Endothelial cell of umbilical vein (primary cell): ENCODE measurements around the gene PRPF19. TPM values are rescaled to one million over a fixed set of nuclear protein-coding genes. Genes with fewer than 3 reads are reported as not detected.

Experiments used
- BruUV-seq: library from RNA; stranded (reverse); fragments of 400-500 nt; replicated peaks from 2 replicates; lab custom pipeline; 2021; lab: Mats Ljungman, UMichigan
- CTCF ChIA-PET: fragments of 300-600, 350-600 bp; sonication (Branson Sonifier 250); formaldehyde crosslinking; loops from one replicate; lab custom pipeline; 2021; ENCODE audit warnings: antibody characterized with exemption, inconsistent platforms; lab: Charles Lee
- POLR2A ChIA-PET: fragments of 300-600, 350-600 bp; sonication (Branson Sonifier 250); formaldehyde crosslinking; loops from one replicate; lab custom pipeline; 2021; ENCODE audit warnings: antibody characterized with exemption, inconsistent platforms; lab: Charles Lee
- DNase-seq: peaks from one replicate; pipeline ENCODE4 v3.0.0-alpha.2; 2011; ENCODE audit warnings: low read depth, low spot score
- FAIRE-seq: peaks from 2 replicates; lab custom pipeline; 2011; peaks lifted over from hg19 to GRCh38; lab: Jason Lieb, UNC
- H2AFZ ChIP-seq: 2 replicates; pipeline ENCODE4 v1.6.0; 2012; ENCODE audit warnings: low read depth, low read length, control low read depth, inconsistent platforms
- H3K27ac ChIP-seq: 2 replicates; pipeline ENCODE4 v1.5.1; 2011; ENCODE audit warnings: low read depth, mild to moderate bottlenecking, control low read depth, low read length, moderate library complexity; ENCODE audit not compliant: insufficient read depth
- H3K27me3 ChIP-seq, 2 experiments: 2 replicates each; pipeline versions ENCODE4 v1.6.0 to v1.6.1; 2011; ENCODE audit warnings: low read length in 2 of 2, mixed read lengths in 1 of 2; ENCODE audit not compliant: control insufficient read depth in 2 of 2, insufficient read depth in 2 of 2
- H3K36me3 ChIP-seq, 2 experiments: 2 replicates in 1 of 2; 3 replicates in 1 of 2; pipeline ENCODE4 v1.5.1; 2011; ENCODE audit warnings: low read length in 2 of 2, mild to moderate bottlenecking in 1 of 2, moderate library complexity in 1 of 2; ENCODE audit not compliant: control insufficient read depth in 2 of 2, insufficient read depth in 2 of 2; ENCODE audit errors: extremely low read depth in 1 of 2
- H3K4me1 ChIP-seq: 3 replicates; pipeline ENCODE4 v1.5.1; 2011; ENCODE audit warnings: mild to moderate bottlenecking, low read length; ENCODE audit not compliant: control insufficient read depth, insufficient read depth; ENCODE audit errors: extremely low read depth
- H3K4me2 ChIP-seq: 2 replicates; pipeline ENCODE4 v1.6.1; 2011; ENCODE audit warnings: low read length, control low read depth, mixed read lengths; ENCODE audit not compliant: insufficient read depth
- H3K4me3 ChIP-seq, 3 experiments: fragments of 200-600 bp in 1 of 3; sonication (generic), shearing (Covaris generic) in 1 of 3; replicated peaks in 1 of 3; 2 replicates each; pipeline ENCODE4 v1.5.1; 2011 to 2016; ENCODE audit warnings: control low read depth in 3 of 3, low read length in 3 of 3, mild to moderate bottlenecking in 2 of 3, inconsistent platforms in 1 of 3, low read depth in 1 of 3, moderate library complexity in 1 of 3; ENCODE audit not compliant: insufficient read depth in 1 of 3
- H3K79me2 ChIP-seq: 2 replicates; pipeline ENCODE4 v1.6.0; 2012; ENCODE audit warnings: low read length, inconsistent platforms; ENCODE audit not compliant: control insufficient read depth, insufficient read depth
- H3K9ac ChIP-seq: replicated peaks from 2 replicates; pipeline ENCODE3; 2011; ENCODE audit warnings: low read length, control low read depth; ENCODE audit not compliant: insufficient read depth; ENCODE audit errors: extremely low read depth
- H3K9me1 ChIP-seq: replicated peaks from 3 replicates; pipeline ENCODE4 v1.6.0; 2011; ENCODE audit warnings: mild to moderate bottlenecking, low read length; ENCODE audit not compliant: control insufficient read depth, insufficient read depth; ENCODE audit errors: extremely low read depth
- H3K9me3 ChIP-seq: replicated peaks from 2 replicates; pipeline ENCODE4 v1.5.1; 2012; ENCODE audit warnings: low read length, inconsistent platforms; ENCODE audit not compliant: control insufficient read depth, insufficient read depth
- H4K20me1 ChIP-seq: replicated peaks from 2 replicates; pipeline ENCODE3; 2011; ENCODE audit warnings: mild to moderate bottlenecking, low read length; ENCODE audit not compliant: control insufficient read depth, insufficient read depth; ENCODE audit errors: extremely low read depth
- CTCF ChIP-seq, 2 donors: IDR thresholded peaks; 1 replicate in 1 of 2; 2 replicates in 1 of 2; pipeline ENCODE4 v1.5.1; 2011; ENCODE audit warnings: low read length in 2 of 2, mild to moderate bottlenecking in 2 of 2, moderate library complexity in 2 of 2, control low read depth in 1 of 2, inconsistent platforms in 1 of 2, low read depth in 1 of 2; ENCODE audit not compliant: insufficient read depth in 1 of 2; ENCODE audit errors: extremely low read depth in 1 of 2
- EZH2 ChIP-seq: IDR thresholded peaks from 2 replicates; pipeline ENCODE4 v1.6.1; 2012; ENCODE audit warnings: borderline replicate concordance, low read depth, mild to moderate bottlenecking, moderate library complexity, low read length, inconsistent platforms; ENCODE audit not compliant: severe bottlenecking
- FOS ChIP-seq: IDR thresholded peaks from 2 replicates; pipeline ENCODE4 v1.6.1; 2011; ENCODE audit warnings: mild to moderate bottlenecking, low read length, moderate library complexity, borderline replicate concordance; ENCODE audit not compliant: insufficient read depth
- GATA2 ChIP-seq: IDR thresholded peaks from 2 replicates; pipeline ENCODE4 v1.7.0; 2011; ENCODE audit warnings: low read depth, mild to moderate bottlenecking, moderate library complexity, mixed read lengths, low read length; ENCODE audit not compliant: insufficient read length, insufficient read depth
- JUN ChIP-seq: IDR thresholded peaks from 2 replicates; pipeline ENCODE4 v1.6.1; 2011; ENCODE audit warnings: borderline replicate concordance, low read depth; ENCODE audit not compliant: insufficient read length, insufficient read depth
- MAX ChIP-seq: IDR thresholded peaks from 2 replicates; pipeline ENCODE4 v1.6.1; 2011; ENCODE audit not compliant: insufficient read depth, insufficient read length
- MYC ChIP-seq: IDR thresholded peaks from one replicate; pipeline ENCODE4 v1.6.1; 2011; ENCODE audit warnings: mild to moderate bottlenecking, low read depth, low read length
- POLR2A ChIP-seq: IDR thresholded peaks from 2 replicates; pipeline ENCODE4 v1.6.1; 2012; ENCODE audit warnings: low read depth, mild to moderate bottlenecking, control low read depth, low read length
- POLR2AphosphoS5 ChIP-seq: IDR thresholded peaks from 2 replicates; pipeline ENCODE4 v1.6.1; 2012; ENCODE audit warnings: low read depth, mild to moderate bottlenecking, control low read depth, low read length, moderate library complexity; ENCODE audit not compliant: insufficient read depth
- dilution Hi-C: fragments of 300-500 bp; cut with MboI; formaldehyde crosslinking; loops from one replicate; pipeline ENCODE4 v1.15.0; 2019; ENCODE audit warnings: low sequenced_read_pairs; ENCODE audit not compliant: extremely low pct_ligation_motif_present
- intact Hi-C: fragments of 100-400 bp; cut with micrococcal nuclease; formaldehyde crosslinking; loops from one replicate; pipeline ENCODE4 v1.10.0; 2022
- polyA plus RNA-seq, 4 experiments: library from polyadenylated mRNA; depleted of rRNA in 3 of 4; stranded (reverse) in 3 of 4; unstranded in 1 of 4; fragments of >200 nt; gene quantifications; 2 replicates each; pipeline versions ENCODE4 v1.2.1 to v1.2.3, GENCODE V29; 2011 to 2012; ENCODE audit warnings: missing spikeins in 1 of 4
- total RNA-seq: library from RNA; stranded (reverse); gene quantifications from 2 replicates; pipeline ENCODE4 v1.2.3, GENCODE V29; 2021

PRPF19 gene
- total and polyA plus RNA-seq, 2 donors (not counting 3 experiments of a cell fraction or from before 2014, with no cell fraction given), result 97.1 to 126 TPM

- Histone ChIP-seq H3K9me1 (no peaks in the 10 kb centered on the region), H3K4me2 (peak overlapping the region; percentile 47), H3K9ac (peak overlapping the region; percentile 63), H3K36me3 (peaks cover 7 to 35% of the 10 kb centered on the region in 2 experiments), H4K20me1 (no peaks in the 10 kb centered on the region), H3K9me3 (no peaks in the 10 kb centered on the region), H3K27me3 (no peaks in the 10 kb centered on the region), H3K4me1 (peaks cover 10% of the 10 kb centered on the region), H3K27ac (no peak overlapping the region), H2AFZ (peak overlapping the region; percentile 33), H3K79me2 (no peaks in the 10 kb centered on the region), H3K4me3 (peak overlapping the region; percentile 39 to 80 (median 44))
- FAIRE-seq, result peak; percentile 26
- intact Hi-C loops (loop anchor here (1.0 kb wide), 1 partner anchor 10 kb away; no protein-coding TSS in a partner anchor), dilution Hi-C loops (no loop called here)
- TF ChIP-seq FOS, result no peak
- TF ChIP-seq CTCF (IDR thresholded peaks at IDR 0.05; ENCODE audit: extremely low read depth in 1 of 2, insufficient read depth in 1 of 2, low read depth in 1 of 2, low read length in 2 of 2), result no peak
- no peak for TF ChIP-seq POLR2AphosphoS5
- TF ChIP-seq JUN, result no peak
- TF ChIP-seq GATA2, result no peak
- no peak for TF ChIP-seq MYC
- no peak for TF ChIP-seq POLR2A
- no peak for TF ChIP-seq EZH2
- no peak for TF ChIP-seq MAX
- no TSS peak for BruUV-seq
- ChIA-PET POLR2A (interaction anchor here (0.6 kb wide), 1 partner anchor 15 kb away, joined by 3 read pairs; no protein-coding TSS in a partner anchor), CTCF (interaction anchor here (1.0 kb wide), 1 partner anchor 83 kb away, joined by 3 read pairs; no protein-coding TSS in a partner anchor)
- DNase-seq, result no peak
These were observed 18.8 kb upstream of the PRPF19 start for GRCh38 chr11:60924906-60925853.
